ENCODE measurements around the gene SF1.

DNA sequence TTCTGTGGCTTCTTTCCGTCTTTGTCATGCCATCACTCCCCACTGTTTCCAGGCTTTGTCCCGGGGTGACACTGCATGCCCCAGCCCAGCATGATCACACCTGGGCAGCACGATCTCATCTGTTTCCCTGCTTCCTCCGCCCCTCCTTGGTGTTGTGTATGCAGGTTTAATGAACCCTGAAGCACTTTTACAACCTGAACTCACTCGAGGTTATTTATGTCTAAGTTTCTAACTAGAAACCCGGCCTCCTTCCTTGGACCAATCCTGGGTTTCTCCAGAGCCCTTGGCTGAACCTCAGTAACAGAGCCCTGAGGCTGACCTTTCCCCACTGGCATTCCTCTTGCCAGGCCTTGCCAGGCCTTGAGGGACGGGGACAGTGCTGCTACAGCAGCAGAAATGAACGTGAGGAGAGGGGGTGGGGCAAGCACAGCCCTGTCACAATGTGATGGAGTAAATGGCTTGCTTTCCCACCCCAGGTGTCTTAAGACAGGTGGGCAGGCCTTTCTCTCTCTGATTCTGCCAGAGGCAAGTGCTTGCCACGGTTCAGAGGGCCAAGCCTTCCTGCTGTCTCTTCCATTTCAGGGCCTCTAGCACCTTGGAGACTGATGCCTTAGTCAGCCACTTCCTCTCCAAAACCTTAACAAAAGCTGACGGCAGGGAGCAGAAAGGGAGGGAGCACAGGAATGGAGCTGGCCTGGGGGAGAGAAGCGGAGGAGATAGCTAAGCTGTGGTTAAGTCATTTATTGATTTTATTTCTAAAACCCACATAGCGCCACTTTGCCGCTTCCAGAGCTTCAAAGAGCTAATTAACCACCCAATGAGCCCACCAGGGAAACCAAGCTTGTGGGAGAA, 15.4 kb downstream of the SF1 start:
- TF ChIP-seq EZH2 (IDR thresholded peaks at IDR 0.05; ENCODE audit: insufficient read depth, poor library complexity, severe bottlenecking) = no peak
- no peak for TF ChIP-seq EZH2phosphoT487 (IDR thresholded peaks at IDR 0.05; ENCODE audit: insufficient read depth, low read depth)
